PC-3 (cell line): ENCODE measurements around the gene FBRS. TPM values are rescaled to one million over a fixed set of nuclear protein-coding genes. Genes with fewer than 3 reads are reported as not detected.

Experiments
- ATAC-seq: fragments of 200-7000 bp; cut with Tn5 transposase; 2 replicates; pipeline ENCODE4 v1.9.1; 2020; ENCODE audit warnings: mild to moderate bottlenecking, moderate library complexity
- BruUV-seq: library from RNA; stranded (reverse); fragments of 400-500 nt; replicated peaks from 2 replicates; lab custom pipeline; 2021; lab: Mats Ljungman, UMichigan
- CTCF ChIA-PET: fragments of 300-600 bp; sonication (Branson Sonifier 250); formaldehyde crosslinking; loops from one replicate; lab custom pipeline; 2022; ENCODE audit warnings: antibody characterized with exemption; lab: Charles Lee
- POLR2A ChIA-PET: fragments of 300-600 bp; sonication (Branson Sonifier 250); formaldehyde crosslinking; loops from one replicate; lab custom pipeline; 2022; ENCODE audit warnings: antibody characterized with exemption; ENCODE audit not compliant: unreplicated experiment; lab: Charles Lee
- DNase-seq: peaks from one replicate; pipeline ENCODE4 v3.0.0-alpha.2; 2015
- H2AFZ ChIP-seq: fragments of 300-600 bp; sonication (generic); 2 replicates; pipeline ENCODE4 v1.6.0; 2016; ENCODE audit warnings: antibody characterized with exemption, low read length
- H3F3A ChIP-seq: fragments of 300-600 bp; sonication (generic); one replicate; pipeline ENCODE4 v1.6.0; 2017; ENCODE audit warnings: antibody characterized with exemption, low read length, control low read depth, mild to moderate bottlenecking; ENCODE audit not compliant: unreplicated experiment
- H3K27ac ChIP-seq: fragments of 300-600 bp; sonication (generic); 2 replicates; pipeline ENCODE4 v1.5.1; 2016; ENCODE audit warnings: mild to moderate bottlenecking, low read length
- H3K27me3 ChIP-seq: fragments of 300-600 bp; sonication (generic); 2 replicates; pipeline ENCODE4 v1.6.1; 2016; ENCODE audit warnings: low read length, mixed read lengths
- H3K36me3 ChIP-seq: fragments of 300-600 bp; sonication (generic); 2 replicates; pipeline ENCODE4 v1.6.1; 2016; ENCODE audit warnings: low read depth, mixed run types, low read length, mixed read lengths
- H3K4me1 ChIP-seq: fragments of 300-600 bp; sonication (generic); 2 replicates; pipeline ENCODE4 v1.5.1; 2016; ENCODE audit warnings: low read length; ENCODE audit not compliant: insufficient read depth
- H3K4me2 ChIP-seq: fragments of 300-600 bp; sonication (generic); 2 replicates; pipeline ENCODE4 v1.6.0; 2016; ENCODE audit warnings: low read length
- H3K4me3 ChIP-seq: fragments of 300-600 bp; sonication (generic); 2 replicates; pipeline ENCODE4 v1.5.1; 2016; ENCODE audit warnings: mild to moderate bottlenecking, low read length, mixed read lengths
- H3K79me2 ChIP-seq: fragments of 300-600 bp; sonication (generic); 2 replicates; pipeline ENCODE4 v1.6.1; 2017; ENCODE audit warnings: low read length, mixed read lengths
- H3K9ac ChIP-seq: fragments of 300-600 bp; sonication (generic); 2 replicates; pipeline ENCODE4 v1.6.0; 2016; ENCODE audit warnings: mild to moderate bottlenecking, low read length
- H3K9me2 ChIP-seq: fragments of 300-600 bp; sonication (generic); replicated peaks from 2 replicates; pipeline ENCODE4 v1.6.1; 2016; ENCODE audit warnings: mixed run types, low read length, mixed read lengths
- H3K9me3 ChIP-seq: fragments of 300-600 bp; sonication (generic); 2 replicates; pipeline ENCODE4 v1.6.1; 2016; ENCODE audit warnings: low read length, mixed read lengths
- H4K20me1 ChIP-seq: fragments of 300-600 bp; sonication (generic); 2 replicates; pipeline ENCODE4 v1.6.1; 2016; ENCODE audit warnings: low read length, mixed read lengths
- EZH2 ChIP-seq: fragments of 300-600 bp; sonication (generic); IDR thresholded peaks from one replicate; pipeline ENCODE4 v1.6.1; 2017; ENCODE audit warnings: antibody characterized with exemption, mild to moderate bottlenecking, low read length; ENCODE audit not compliant: unreplicated experiment
- EZH2phosphoT487 ChIP-seq: fragments of 300-600 bp; sonication (generic); IDR thresholded peaks from 2 replicates; pipeline ENCODE4 v1.6.1; 2018; ENCODE audit warnings: mild to moderate bottlenecking, antibody characterized with exemption, low read length, borderline replicate concordance
- intact Hi-C: fragments of 100-400 bp; cut with micrococcal nuclease; formaldehyde crosslinking; loops from 2 replicates; pipeline ENCODE4 v1.9.0; 2023
- total RNA-seq: library from RNA; depleted of rRNA; stranded (reverse); fragments of >200 nt; gene quantifications from 2 replicates; pipeline ENCODE4 v1.2.3, GENCODE V29; 2014
- TF ChIP-seq, protein P1 (sequence below): fragments of 300-600 bp; sonication (generic); conservative IDR thresholded peaks from 2 replicates; pipeline ENCODE4 v1.5.1; 2017; ENCODE audit warnings: antibody characterized with exemption, low read depth, mild to moderate bottlenecking, low read length

The FBRS gene
- total RNA-seq, 1 experiment from 2014 or later: 22.2 TPM

- BruUV-seq: no TSS peak
- H3K27ac ChIP-seq: no peak overlapping the region
- peaks cover 26% of the 10 kb centered on the region for H3K79me2 ChIP-seq
- intact Hi-C loops: no loop called here
- ATAC-seq (no peak), DNase-seq (no peak)
- H3K4me2 ChIP-seq: no peak overlapping the region
- H2AFZ ChIP-seq: no peak overlapping the region
- CTCF ChIA-PET: no interaction called here
- no peak overlapping the region for H3K4me3 ChIP-seq
- no peak overlapping the region for H3K9ac ChIP-seq
- H3K4me1 ChIP-seq: peaks cover 7% of the 10 kb centered on the region
- no peaks in the 10 kb centered on the region for H3F3A ChIP-seq
- H3K9me2 ChIP-seq: no peaks in the 10 kb centered on the region
- no peaks in the 10 kb centered on the region for H4K20me1 ChIP-seq
- POLR2A ChIA-PET: no interaction called here
- H3K36me3 ChIP-seq: peaks cover 16% of the 10 kb centered on the region
- no peak for TF ChIP-seq EZH2phosphoT487
- no peak for TF ChIP-seq EZH2
- TF ChIP-seq, protein P1, sequence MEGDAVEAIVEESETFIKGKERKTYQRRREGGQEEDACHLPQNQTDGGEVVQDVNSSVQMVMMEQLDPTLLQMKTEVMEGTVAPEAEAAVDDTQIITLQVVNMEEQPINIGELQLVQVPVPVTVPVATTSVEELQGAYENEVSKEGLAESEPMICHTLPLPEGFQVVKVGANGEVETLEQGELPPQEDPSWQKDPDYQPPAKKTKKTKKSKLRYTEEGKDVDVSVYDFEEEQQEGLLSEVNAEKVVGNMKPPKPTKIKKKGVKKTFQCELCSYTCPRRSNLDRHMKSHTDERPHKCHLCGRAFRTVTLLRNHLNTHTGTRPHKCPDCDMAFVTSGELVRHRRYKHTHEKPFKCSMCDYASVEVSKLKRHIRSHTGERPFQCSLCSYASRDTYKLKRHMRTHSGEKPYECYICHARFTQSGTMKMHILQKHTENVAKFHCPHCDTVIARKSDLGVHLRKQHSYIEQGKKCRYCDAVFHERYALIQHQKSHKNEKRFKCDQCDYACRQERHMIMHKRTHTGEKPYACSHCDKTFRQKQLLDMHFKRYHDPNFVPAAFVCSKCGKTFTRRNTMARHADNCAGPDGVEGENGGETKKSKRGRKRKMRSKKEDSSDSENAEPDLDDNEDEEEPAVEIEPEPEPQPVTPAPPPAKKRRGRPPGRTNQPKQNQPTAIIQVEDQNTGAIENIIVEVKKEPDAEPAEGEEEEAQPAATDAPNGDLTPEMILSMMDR: no peak
- no peaks in the 10 kb centered on the region for H3K27me3 ChIP-seq
- no peaks in the 10 kb centered on the region for H3K9me3 ChIP-seq
Observed at GRCh38 chr16:30665830-30666190, 7.6 kb downstream of the FBRS start.

- Histone ChIP-seq H3K9me3 (no peaks in the 10 kb centered on the region), H3K4me3 (no peak overlapping the region), H2AFZ (no peak overlapping the region), H3K36me3 (peaks cover 16% of the 10 kb centered on the region), H3K9ac (no peak overlapping the region), H4K20me1 (no peaks in the 10 kb centered on the region), H3F3A (no peaks in the 10 kb centered on the region), H3K9me2 (no peaks in the 10 kb centered on the region), H3K4me1 (no peaks in the 10 kb centered on the region), H3K27me3 (no peaks in the 10 kb centered on the region), H3K27ac (no peak overlapping the region), H3K79me2 (peaks cover 17% of the 10 kb centered on the region), H3K4me2 (no peak overlapping the region)
- ATAC-seq (no peak), DNase-seq (no peak)
- intact Hi-C loops: no loop called here
- TF ChIP-seq EZH2: no peak
- TF ChIP-seq, protein P1: no peak
- no peak for TF ChIP-seq EZH2phosphoT487
- ChIA-PET POLR2A (no interaction called here), CTCF (no interaction called here)
- no TSS peak for BruUV-seq
Observed at GRCh38 chr16:30666681-30667080, 8.4 kb downstream of the FBRS start.

DNA sequence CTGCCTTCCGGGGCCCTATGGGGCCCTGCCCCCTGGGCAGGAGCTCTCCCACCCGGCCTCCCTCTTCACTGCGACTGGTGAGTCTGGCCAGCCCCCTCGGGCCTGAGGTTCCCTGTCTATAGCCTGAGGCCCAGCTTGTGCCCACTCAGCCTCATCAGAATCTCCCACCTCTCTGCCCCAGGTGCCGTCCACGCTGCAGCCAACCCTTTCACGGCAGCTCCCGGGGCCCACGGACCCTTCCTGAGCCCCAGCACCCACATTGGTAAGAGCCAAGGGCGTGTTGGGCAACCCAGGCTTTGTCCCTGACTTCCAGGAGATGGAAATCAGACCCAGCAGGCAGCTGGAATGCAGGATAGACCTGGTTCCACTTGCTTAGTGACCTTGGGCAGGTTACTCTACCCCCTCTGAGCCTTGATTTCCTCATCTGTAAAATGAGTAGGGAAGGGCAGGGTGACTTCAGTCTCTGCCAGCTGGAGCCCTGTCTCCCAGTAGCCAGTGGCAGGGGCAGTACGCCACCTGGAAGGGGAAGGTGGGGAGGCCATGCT is 9.2 kb downstream of the FBRS start:
- H3K79me2 ChIP-seq: peaks cover 11% of the 10 kb centered on the region
- ATAC-seq (no peak), DNase-seq (no peak)
- no peak overlapping the region for H3K9ac ChIP-seq
- no peaks in the 10 kb centered on the region for H3K9me3 ChIP-seq
- no peaks in the 10 kb centered on the region for H3K27me3 ChIP-seq
- intact Hi-C loops: no loop called here
- CTCF ChIA-PET: no interaction called here
- no peaks in the 10 kb centered on the region for H3F3A ChIP-seq
- no TSS peak for BruUV-seq
- POLR2A ChIA-PET: no interaction called here
- TF ChIP-seq, protein P1: no peak
- no peak for TF ChIP-seq EZH2phosphoT487
- TF ChIP-seq EZH2: no peak
- no peak overlapping the region for H3K27ac ChIP-seq
- no peak overlapping the region for H3K4me3 ChIP-seq
- H3K4me1 ChIP-seq: no peaks in the 10 kb centered on the region
- H3K36me3 ChIP-seq: peaks cover 16% of the 10 kb centered on the region
- no peak overlapping the region for H3K4me2 ChIP-seq
- H2AFZ ChIP-seq: no peak overlapping the region
- no peaks in the 10 kb centered on the region for H3K9me2 ChIP-seq
- H4K20me1 ChIP-seq: no peaks in the 10 kb centered on the region
